Measurements from ENCODE around the gene GATB. TPM values are rescaled to one million over a fixed set of nuclear protein-coding genes. Genes with fewer than 3 reads are reported as not detected.

GATB gene
- total and polyA plus RNA-seq, 2 donors (not counting 3 experiments of a cell fraction or from before 2014, with no cell fraction given): 14.4 to 17.7 TPM

DNA sequence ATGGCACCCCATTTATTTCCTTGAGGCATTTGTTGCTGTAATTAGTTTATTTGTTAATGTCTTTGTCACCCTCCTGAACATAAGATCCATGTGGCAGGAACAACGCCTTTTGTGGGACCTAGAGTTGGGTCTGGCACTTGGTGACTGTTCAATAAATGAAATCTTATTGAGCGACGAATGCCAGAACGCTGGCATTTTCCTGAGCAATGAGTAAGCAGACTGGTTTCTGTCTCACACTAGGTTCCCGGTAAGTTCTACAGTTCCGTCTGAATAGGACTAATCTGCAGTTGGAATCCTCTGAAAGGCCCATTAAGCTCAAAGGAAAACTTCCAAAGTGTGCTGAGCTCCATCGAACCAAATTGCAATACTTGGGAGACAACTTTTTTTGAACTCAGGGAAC lies 49.2 kb downstream of the GATB start:
- no peaks in the 10 kb centered on the region for H3K4me1 ChIP-seq (ENCODE audit: control insufficient read depth, extremely low read depth, insufficient read depth, low read length)
- no peaks in the 10 kb centered on the region for H4K20me1 ChIP-seq (replicated peaks; ENCODE audit: control insufficient read depth, extremely low read depth, insufficient read depth, low read length)
- H3K4me3 ChIP-seq (replicated peaks in 1 of 3; ENCODE audit: insufficient read depth in 1 of 3, low read depth in 1 of 3, low read length in 3 of 3): no peak overlapping the region
- no peaks in the 10 kb centered on the region for H3K9me1 ChIP-seq (replicated peaks; ENCODE audit: control insufficient read depth, extremely low read depth, insufficient read depth, low read length)
- H3K79me2 ChIP-seq (ENCODE audit: control insufficient read depth, insufficient read depth, low read length): no peaks in the 10 kb centered on the region
- ChIA-PET POLR2A (no interaction called here), CTCF (interaction anchor here (1.5 kb wide), 1 partner anchor 9 kb away, joined by 4 read pairs; no protein-coding TSS in a partner anchor)
- DNase-seq (ENCODE audit: low read depth, low spot score): no peak
- no peaks in the 10 kb centered on the region for H3K9me3 ChIP-seq (replicated peaks; ENCODE audit: control insufficient read depth, insufficient read depth, low read length)
- H3K27ac ChIP-seq (ENCODE audit: insufficient read depth, low read depth, low read length): no peak overlapping the region
- H2AFZ ChIP-seq (ENCODE audit: low read depth, low read length): no peak overlapping the region
- intact Hi-C loops (cut with micrococcal nuclease) (no loop called here), dilution Hi-C loops (cut with MboI; ENCODE audit: extremely low pct_ligation_motif_present, low sequenced_read_pairs) (no loop called here)
- no peak overlapping the region for H3K9ac ChIP-seq (replicated peaks; ENCODE audit: extremely low read depth, insufficient read depth, low read length)
- H3K27me3 ChIP-seq (ENCODE audit: control insufficient read depth in 2 of 2, insufficient read depth in 2 of 2, low read length in 2 of 2): no peaks in the 10 kb centered on the region
- no peak for FAIRE-seq
- BruUV-seq (replicated peaks): no TSS peak
- H3K36me3 ChIP-seq (ENCODE audit: control insufficient read depth in 2 of 2, extremely low read depth in 1 of 2, insufficient read depth in 2 of 2, low read length in 2 of 2): peaks cover 0 to 4% of the 10 kb centered on the region in 2 experiments
- TF ChIP-seq, protein P1, sequence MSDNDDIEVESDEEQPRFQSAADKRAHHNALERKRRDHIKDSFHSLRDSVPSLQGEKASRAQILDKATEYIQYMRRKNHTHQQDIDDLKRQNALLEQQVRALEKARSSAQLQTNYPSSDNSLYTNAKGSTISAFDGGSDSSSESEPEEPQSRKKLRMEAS (IDR thresholded peaks at IDR 0.05; ENCODE audit: insufficient read depth, insufficient read length): no peak
- TF ChIP-seq POLR2A (IDR thresholded peaks at IDR 0.05; ENCODE audit: low read depth, low read length): no peak
- TF ChIP-seq EZH2 (IDR thresholded peaks at IDR 0.05; ENCODE audit: borderline replicate concordance, low read depth, low read length, severe bottlenecking): no peak
- TF ChIP-seq JUN (IDR thresholded peaks at IDR 0.05; ENCODE audit: borderline replicate concordance, insufficient read depth, insufficient read length, low read depth): no peak
- no peak for TF ChIP-seq POLR2AphosphoS5 (IDR thresholded peaks at IDR 0.05; ENCODE audit: insufficient read depth, low read depth, low read length)
- TF ChIP-seq MYC (IDR thresholded peaks at IDR 0.05; ENCODE audit: low read depth, low read length): no peak
- no peak for TF ChIP-seq FOS (IDR thresholded peaks at IDR 0.05; ENCODE audit: borderline replicate concordance, insufficient read depth, low read length)
- TF ChIP-seq, protein P2, sequence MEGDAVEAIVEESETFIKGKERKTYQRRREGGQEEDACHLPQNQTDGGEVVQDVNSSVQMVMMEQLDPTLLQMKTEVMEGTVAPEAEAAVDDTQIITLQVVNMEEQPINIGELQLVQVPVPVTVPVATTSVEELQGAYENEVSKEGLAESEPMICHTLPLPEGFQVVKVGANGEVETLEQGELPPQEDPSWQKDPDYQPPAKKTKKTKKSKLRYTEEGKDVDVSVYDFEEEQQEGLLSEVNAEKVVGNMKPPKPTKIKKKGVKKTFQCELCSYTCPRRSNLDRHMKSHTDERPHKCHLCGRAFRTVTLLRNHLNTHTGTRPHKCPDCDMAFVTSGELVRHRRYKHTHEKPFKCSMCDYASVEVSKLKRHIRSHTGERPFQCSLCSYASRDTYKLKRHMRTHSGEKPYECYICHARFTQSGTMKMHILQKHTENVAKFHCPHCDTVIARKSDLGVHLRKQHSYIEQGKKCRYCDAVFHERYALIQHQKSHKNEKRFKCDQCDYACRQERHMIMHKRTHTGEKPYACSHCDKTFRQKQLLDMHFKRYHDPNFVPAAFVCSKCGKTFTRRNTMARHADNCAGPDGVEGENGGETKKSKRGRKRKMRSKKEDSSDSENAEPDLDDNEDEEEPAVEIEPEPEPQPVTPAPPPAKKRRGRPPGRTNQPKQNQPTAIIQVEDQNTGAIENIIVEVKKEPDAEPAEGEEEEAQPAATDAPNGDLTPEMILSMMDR (IDR thresholded peaks at IDR 0.05; ENCODE audit: extremely low read depth in 1 of 2, insufficient read depth in 1 of 2, low read depth in 1 of 2, low read length in 2 of 2): no peak
- no peak for TF ChIP-seq GATA2 (IDR thresholded peaks at IDR 0.05; ENCODE audit: insufficient read depth, insufficient read length, low read depth, low read length)
- no peak overlapping the region for H3K4me2 ChIP-seq (ENCODE audit: insufficient read depth, low read length)
